SK-N-SH (cell line): ENCODE data around the gene NTNG1.

Source experiments
- ZBTB33 ChIP-seq: IDR thresholded peaks from 2 replicates; pipeline ENCODE4 v1.4.0; 2012; ENCODE audit warnings: low read depth, borderline replicate concordance
- TF ChIP-seq, protein P1 (sequence below): fragments of 200-600 bp; sonication (generic); IDR thresholded peaks from 2 replicates; pipeline ENCODE4 v1.6.1; 2017; ENCODE audit warnings: antibody characterized with exemption, mild to moderate bottlenecking, moderate library complexity

GRCh38 chr1:107443860-107444259 is 303.0 kb downstream of the NTNG1 start:
- TF ChIP-seq, protein P1, sequence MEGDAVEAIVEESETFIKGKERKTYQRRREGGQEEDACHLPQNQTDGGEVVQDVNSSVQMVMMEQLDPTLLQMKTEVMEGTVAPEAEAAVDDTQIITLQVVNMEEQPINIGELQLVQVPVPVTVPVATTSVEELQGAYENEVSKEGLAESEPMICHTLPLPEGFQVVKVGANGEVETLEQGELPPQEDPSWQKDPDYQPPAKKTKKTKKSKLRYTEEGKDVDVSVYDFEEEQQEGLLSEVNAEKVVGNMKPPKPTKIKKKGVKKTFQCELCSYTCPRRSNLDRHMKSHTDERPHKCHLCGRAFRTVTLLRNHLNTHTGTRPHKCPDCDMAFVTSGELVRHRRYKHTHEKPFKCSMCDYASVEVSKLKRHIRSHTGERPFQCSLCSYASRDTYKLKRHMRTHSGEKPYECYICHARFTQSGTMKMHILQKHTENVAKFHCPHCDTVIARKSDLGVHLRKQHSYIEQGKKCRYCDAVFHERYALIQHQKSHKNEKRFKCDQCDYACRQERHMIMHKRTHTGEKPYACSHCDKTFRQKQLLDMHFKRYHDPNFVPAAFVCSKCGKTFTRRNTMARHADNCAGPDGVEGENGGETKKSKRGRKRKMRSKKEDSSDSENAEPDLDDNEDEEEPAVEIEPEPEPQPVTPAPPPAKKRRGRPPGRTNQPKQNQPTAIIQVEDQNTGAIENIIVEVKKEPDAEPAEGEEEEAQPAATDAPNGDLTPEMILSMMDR, result no peak
- TF ChIP-seq ZBTB33, result no peak
